Measurements from ENCODE around the gene SLC37A2. TPM values are rescaled to one million over a fixed set of nuclear protein-coding genes. Genes with fewer than 3 reads are reported as not detected.
A peak's percentile ranks its signal among the peaks of the same experiment; 100 is the strongest.

SLC37A2 gene
- total RNA-seq, 4 donors from 2014 or later, result 3.4 to 8.6 (median 6.6) TPM

DNA sequence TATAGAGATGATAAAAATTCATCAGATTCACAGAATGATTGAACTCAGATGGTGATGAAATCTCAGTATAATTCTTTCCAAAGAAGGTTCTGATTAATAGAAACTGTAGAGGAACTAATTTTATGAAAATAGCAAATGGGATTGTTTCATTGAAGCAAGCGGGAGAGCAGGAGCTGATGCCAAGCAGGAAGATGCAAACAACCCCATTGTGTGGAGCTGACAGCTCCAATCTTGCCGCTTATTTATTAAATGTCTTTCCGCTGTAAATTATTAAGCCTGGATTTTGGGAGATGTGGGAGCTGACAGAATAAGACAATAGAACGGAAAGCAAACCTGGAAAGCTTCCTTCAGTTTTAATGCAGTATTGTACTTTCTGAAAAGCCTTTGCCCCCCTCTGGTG, 54.3 kb downstream of the SLC37A2 start:
- Histone ChIP-seq H3K4me1 (no peaks in the 10 kb centered on the region), H3K36me3 (no peaks in the 10 kb centered on the region), H3K4me3 (no peak overlapping the region), H3K27me3 (peaks cover 31% of the 10 kb centered on the region), H3K9me3 (no peaks in the 10 kb centered on the region), H3K27ac (no peak overlapping the region)
- WGBS, 2 donors (ENCODE audit: low coverage in 1 of 2), result 59 to 77% methylated on average over 4 of the region's 4 CpGs
- no peak for TF ChIP-seq EP300 (IDR thresholded peaks at IDR 0.05)
- no peak for TF ChIP-seq CTCF (IDR thresholded peaks at IDR 0.05)
- no peak for TF ChIP-seq POLR2A (IDR thresholded peaks at IDR 0.05)
- no peak for TF ChIP-seq POLR2AphosphoS5 (IDR thresholded peaks at IDR 0.05)
- ATAC-seq, result no peak

DNA sequence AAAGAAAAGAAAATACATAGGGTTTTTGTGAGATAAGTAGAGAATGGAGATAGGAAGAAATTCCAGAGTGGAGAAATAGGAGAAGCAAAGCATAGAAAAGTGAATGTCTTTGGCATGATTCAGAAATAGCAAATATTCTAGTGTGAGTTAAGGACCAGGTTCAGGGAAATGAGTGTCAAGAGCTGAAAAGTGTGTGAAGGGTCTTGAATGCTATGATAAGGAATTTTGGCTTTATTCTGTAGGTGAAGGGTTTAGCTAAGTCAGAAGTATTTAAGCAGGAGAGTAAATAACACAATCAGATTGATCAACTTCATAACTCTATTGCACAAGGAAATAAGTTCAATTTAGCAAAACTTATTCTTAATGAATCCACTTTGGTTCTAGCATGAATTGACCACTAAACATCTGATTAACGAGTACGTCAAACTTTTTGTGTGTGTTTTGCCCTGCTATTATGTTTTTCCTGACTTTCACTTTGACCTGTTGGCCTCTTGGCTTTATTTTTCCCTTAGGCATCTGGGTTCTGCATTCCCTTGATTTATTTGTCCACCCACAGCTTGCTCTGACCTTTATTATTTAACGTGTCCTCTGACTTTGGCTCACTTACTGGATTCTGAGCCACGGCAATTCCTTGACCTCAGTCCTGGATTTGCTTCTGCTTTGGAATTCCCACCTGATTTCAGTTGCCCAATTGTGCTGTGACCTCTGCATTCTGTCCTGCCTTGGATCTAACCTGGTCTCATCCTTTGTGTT, 60.3 kb downstream of the SLC37A2 start:
- WGBS, 2 donors (ENCODE audit: low coverage in 1 of 2), result 82 to 93% methylated on average over 4 of the region's 4 CpGs
- TF ChIP-seq EP300 (IDR thresholded peaks at IDR 0.05), result no peak
- no peak for TF ChIP-seq POLR2A (IDR thresholded peaks at IDR 0.05)
- no peak for TF ChIP-seq CTCF (IDR thresholded peaks at IDR 0.05)
- H3K9me3 ChIP-seq, result no peaks in the 10 kb centered on the region
- H3K4me1 ChIP-seq, result no peaks in the 10 kb centered on the region
- no peak overlapping the region for H3K27ac ChIP-seq
- H3K4me3 ChIP-seq, result no peak overlapping the region
- no peaks in the 10 kb centered on the region for H3K36me3 ChIP-seq
- H3K27me3 ChIP-seq, result peaks cover 43% of the 10 kb centered on the region
- ATAC-seq, result no peak

DNA sequence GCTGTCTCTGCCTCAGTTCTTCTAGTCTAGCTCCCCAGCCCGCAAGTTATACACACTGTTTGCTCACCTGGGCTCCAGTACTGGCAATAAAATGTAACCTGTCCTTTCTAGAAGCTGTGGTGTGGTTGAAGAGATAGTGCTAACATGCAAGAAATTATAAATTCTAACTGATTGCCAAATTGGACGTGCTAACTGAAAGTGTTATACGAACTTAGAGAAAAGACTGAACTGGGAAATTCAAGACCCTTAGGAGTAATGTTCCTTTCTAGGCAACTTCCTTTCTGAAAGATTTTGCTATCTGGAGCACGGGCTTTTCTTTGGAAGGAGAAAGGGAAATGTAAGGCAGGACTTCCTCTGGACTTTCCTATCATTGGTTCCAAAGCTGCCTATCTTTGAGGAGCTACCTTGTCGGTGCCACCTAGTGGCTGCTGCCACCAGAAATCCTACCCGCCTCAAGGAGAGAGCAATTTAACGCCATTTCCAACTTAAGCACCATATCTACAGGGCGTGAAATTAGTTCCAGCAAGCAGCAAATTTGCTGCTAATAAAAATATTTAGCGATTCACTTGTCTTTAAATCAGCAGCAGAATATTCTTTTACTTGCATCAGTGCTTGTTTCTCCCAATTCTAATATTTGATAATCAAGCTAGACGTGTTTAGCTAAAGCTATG, 61.0 kb downstream of the SLC37A2 start:
- H3K36me3 ChIP-seq, result no peaks in the 10 kb centered on the region
- H3K9me3 ChIP-seq, result no peaks in the 10 kb centered on the region
- peak; percentile 72 for ATAC-seq
- TF ChIP-seq EP300 (IDR thresholded peaks at IDR 0.05) (no peak), CTCF (IDR thresholded peaks at IDR 0.05) (peak in 2 of 4 experiments; percentile 22 to 38), POLR2AphosphoS5 (IDR thresholded peaks at IDR 0.05) (no peak)
- H3K27ac ChIP-seq, result no peak overlapping the region
- no peaks in the 10 kb centered on the region for H3K4me1 ChIP-seq
- WGBS, 2 donors (ENCODE audit: low coverage in 1 of 2), result 62 to 66% methylated on average over 10 of the region's 10 CpGs
- H3K27me3 ChIP-seq, result peaks cover 43% of the 10 kb centered on the region
- no peak overlapping the region for H3K4me3 ChIP-seq

DNA sequence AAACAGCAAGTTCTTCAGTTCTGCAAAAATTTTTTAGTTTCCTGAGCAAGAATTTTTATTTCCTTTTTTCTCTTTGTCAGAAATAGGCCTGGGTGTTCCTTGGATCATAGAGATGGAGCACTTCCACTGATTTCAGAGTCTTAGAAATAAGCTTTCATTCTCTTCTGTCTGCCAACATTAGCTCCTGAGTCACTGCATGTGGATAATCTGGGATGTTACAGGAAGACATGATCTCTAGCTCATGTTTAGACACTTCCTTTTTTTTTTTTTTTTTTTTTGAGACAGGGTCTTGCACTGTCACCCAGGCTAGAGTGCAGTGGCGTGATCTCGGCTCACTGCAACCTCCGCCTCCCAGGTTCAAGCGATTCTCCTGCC, 61.5 kb downstream of the SLC37A2 start:
- no peak for ATAC-seq
- Histone ChIP-seq H3K9me3 (no peaks in the 10 kb centered on the region), H3K4me3 (no peak overlapping the region), H3K27me3 (peaks cover 45% of the 10 kb centered on the region), H3K4me1 (no peaks in the 10 kb centered on the region), H3K27ac (no peak overlapping the region), H3K36me3 (no peaks in the 10 kb centered on the region)
- 78% methylated on average over 4 of the region's 4 CpGs; no CpG with 5 or more reads in 1 of the 2 donors for WGBS, 2 donors (ENCODE audit: low coverage in 1 of 2)
- TF ChIP-seq POLR2AphosphoS5 (IDR thresholded peaks at IDR 0.05) (no peak), CTCF (IDR thresholded peaks at IDR 0.05) (no peak), EP300 (IDR thresholded peaks at IDR 0.05) (no peak), POLR2A (IDR thresholded peaks at IDR 0.05) (no peak)

DNA sequence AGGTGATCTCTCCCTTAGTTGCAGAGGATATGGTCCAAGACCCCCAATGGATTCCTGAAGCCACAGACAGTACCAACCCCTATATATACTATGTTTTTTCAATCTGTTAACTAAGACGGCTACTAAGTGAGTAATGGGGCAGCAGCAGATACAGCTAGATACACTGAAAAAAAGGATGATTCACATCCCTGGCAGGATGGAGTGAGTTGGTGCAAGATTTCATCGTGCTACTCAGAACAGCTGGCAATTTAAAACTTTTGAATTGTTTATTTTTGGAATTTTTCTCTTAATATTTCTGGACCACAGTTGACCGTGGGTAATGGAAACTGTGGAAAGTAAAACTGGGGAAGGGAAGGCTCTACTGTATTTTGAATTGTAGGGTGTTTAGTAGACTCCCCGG, 65.3 kb downstream of the SLC37A2 start:
- peaks cover 42% of the 10 kb centered on the region for H3K27me3 ChIP-seq
- H3K27ac ChIP-seq, result no peak overlapping the region
- WGBS, 2 donors (ENCODE audit: low coverage in 1 of 2), result 29 to 44% methylated on average over 4 of the region's 4 CpGs
- ATAC-seq, result no peak
- H3K9me3 ChIP-seq, result no peaks in the 10 kb centered on the region
- H3K4me3 ChIP-seq, result no peak overlapping the region
- no peaks in the 10 kb centered on the region for H3K36me3 ChIP-seq
- no peaks in the 10 kb centered on the region for H3K4me1 ChIP-seq
- TF ChIP-seq CTCF (IDR thresholded peaks at IDR 0.05) (no peak), EP300 (IDR thresholded peaks at IDR 0.05) (no peak), POLR2AphosphoS5 (IDR thresholded peaks at IDR 0.05) (no peak), POLR2A (IDR thresholded peaks at IDR 0.05) (no peak)

Data from gastroesophageal sphincter (tissue), 4 donors.